Breast epithelium (tissue), 3 donors: ENCODE data around the gene NSG2.

Experiments used
- CTCF ChIP-seq, 3 donors: fragments of 450-650 bp; IDR thresholded peaks; one replicate each; pipeline ENCODE4 v1.5.1; 2016 to 2017; ENCODE audit warnings: antibody characterized with exemption in 3 of 3, mild to moderate bottlenecking in 3 of 3, moderate library complexity in 3 of 3
- POLR2A ChIP-seq: fragments of 450-650 bp; IDR thresholded peaks from one replicate; pipeline ENCODE4 v1.6.1; 2016; ENCODE audit warnings: antibody characterized with exemption, mild to moderate bottlenecking, moderate library complexity

GRCh38 chr5:174145091-174145490, 99.6 kb downstream of the NSG2 start:
- TF ChIP-seq CTCF (IDR thresholded peaks at IDR 0.05), result no peak
- no peak for TF ChIP-seq POLR2A
